HS-5 (cell line): ENCODE measurements around the gene ZDHHC11.
"Not testable (repeated sequence)": the region's sequence is repeated elsewhere in the genome, so short reads cannot be mapped to it uniquely, and the experiment has no call there.

Experiments
- DNase-seq: peaks from one replicate; pipeline ENCODE4 v3.0.0-alpha.2; 2012; ENCODE audit warnings: low read depth

The ZDHHC11 gene

DNA sequence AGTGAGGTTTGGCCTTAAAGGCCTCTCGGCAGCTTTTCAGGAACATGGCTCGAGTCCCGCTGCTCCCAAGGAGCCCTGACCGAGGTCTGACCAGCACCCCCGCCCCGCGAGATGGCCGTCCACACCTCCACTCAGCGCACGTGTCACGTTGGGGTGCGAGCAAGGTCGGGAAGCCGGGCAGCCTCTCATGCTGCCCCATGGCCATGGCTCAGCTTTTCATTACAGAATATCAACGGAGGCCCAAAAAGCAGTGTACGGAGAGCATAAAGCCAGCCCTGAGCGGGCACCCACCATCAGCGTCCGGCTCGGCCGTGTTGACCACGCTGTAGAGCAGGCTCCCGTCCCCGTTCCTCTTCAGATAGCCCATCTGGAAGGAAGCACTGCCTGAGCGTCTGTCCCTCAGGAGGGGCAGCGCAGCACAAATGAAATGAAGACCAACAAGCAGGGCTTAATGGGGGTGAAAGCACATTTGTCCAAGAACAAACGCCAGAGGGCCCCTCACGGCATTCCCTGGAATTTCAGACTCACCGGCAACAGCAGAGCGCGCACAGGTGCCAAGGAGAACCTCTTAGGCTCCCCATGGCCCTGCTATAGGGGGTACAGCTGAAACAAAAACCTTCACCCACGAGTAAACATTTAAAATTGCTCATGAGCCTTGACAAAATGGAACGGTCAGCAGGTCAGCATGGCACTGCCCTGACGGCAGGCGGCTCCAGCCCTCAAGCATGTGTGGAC, 30.2 kb upstream of the ZDHHC11 start:
- no peak for DNase-seq

DNA sequence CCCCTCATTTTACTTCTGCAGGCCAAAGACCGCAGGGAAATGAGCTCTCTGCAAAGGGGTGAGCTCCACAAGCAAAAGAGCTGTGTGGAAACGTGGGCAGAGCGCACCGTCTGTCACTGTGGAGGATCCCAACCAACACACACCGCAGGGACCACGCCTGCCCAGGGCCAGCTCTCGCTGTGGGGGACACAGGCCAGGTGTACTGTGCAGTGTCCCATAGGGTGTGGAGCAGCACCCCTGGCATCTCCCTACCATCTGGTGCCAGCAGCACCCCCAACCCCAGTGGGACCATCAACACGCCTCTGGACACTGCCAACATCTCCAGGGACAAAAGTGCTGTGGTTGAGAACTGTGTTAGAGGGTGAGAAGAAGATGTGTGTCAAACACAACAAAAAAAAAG, 27.9 kb upstream of the ZDHHC11 start:
- DNase-seq = not testable (repeated sequence)

DNA sequence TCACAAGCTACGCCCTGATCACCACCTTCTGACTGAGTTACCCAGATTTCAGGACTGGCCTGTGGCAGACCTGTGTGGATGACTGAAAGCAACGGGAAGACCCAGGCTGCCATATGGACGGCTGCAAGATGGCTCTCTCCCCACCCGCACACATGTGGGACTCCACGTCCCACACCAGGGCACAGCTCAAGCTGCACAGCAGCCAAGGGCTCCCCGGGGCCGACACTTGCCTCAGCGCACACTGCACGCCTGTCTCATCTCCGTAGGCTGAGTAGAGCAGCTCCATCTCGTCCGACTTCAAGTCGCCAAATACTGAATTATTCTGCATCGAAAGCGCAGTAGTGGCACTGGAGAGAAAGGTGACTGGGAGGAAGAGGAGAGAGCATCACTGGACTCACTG, 27.3 kb upstream of the ZDHHC11 start:
- no peak for DNase-seq

DNA sequence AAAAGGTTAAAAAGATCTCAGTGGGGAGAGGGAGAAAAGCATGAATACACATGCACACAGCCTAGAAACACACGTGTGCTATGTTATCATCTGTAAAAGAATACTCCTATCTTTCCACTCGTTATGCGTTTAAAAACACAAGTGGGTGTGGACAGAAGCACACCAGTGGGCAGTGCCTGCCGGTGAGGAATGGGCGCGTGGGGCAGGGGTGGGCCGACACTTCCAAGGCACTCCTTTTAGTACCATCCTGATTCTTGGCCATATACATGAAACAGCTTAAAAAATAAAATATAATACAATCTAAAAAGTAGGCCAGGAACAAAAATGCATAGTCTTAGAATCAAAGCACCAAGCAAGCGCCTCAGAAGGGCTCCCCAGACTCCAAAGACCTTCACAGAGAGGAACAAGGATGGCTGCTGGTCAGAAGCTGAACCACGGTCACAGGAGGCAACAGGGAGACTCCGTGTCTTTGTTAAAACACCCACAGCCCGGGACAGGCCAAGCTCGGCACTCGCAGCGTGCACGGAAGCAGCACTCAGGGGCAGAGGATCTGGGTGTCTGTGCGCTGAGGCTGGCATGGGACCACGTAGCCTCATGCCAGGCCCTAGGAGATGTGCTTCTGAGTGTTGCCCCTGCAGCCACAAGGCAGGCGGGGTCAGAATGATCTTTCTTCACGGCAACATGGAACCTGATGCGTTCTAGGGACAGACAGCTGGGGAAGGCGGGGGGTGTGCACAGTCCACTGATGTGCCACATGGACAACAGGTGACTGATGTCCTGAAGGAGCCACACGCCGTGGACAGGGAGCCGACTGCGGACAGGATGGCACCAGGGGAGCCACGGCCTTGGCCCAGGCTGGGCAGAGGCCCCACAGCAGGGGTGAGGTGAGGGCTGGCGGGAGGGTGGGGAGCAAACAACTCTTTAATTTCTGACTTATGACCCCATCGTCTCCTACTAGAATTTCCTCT, 25.9 kb upstream of the ZDHHC11 start:
- no peak for DNase-seq

DNA sequence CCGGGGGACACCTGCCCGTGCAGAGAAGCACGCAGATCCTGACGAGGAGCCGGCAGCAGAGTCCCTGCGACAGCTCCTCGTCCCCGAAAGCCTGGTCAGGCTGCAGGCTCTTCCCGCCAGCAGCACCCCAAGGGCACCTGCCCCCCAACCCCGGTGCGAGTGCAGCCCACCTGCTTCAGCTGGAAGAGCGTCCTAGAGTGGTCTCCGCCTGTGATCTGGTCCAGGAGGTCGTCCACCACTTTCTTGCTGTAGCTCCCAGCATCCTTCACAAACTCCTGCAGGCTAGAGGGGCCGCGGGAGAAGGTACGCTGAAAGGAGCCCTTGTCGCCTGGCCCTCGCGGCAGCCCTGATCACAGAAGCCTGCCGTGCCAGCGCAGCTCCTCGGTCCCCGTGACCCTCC, 25.1 kb upstream of the ZDHHC11 start:
- DNase-seq = no peak

DNA sequence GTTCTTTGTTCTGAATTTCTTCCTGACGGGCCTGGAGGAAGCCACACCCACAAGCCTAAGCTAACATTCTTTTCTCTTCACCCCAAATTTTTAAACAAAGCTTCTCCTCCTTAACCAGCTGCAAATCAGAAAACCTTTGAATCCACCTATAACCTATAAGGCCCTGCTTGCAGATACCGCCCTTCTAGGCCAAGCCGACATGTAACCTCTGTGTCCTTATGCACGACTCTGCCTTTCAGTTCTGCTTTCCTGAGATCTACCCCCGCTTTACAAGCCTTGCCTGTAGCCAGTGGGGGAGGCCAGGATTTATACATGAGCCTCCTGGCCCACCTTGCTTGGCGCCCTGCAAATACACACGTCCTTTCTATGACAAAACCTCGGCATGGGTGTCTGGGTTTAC, 22.5 kb upstream of the ZDHHC11 start:
- DNase-seq = no peak

DNA sequence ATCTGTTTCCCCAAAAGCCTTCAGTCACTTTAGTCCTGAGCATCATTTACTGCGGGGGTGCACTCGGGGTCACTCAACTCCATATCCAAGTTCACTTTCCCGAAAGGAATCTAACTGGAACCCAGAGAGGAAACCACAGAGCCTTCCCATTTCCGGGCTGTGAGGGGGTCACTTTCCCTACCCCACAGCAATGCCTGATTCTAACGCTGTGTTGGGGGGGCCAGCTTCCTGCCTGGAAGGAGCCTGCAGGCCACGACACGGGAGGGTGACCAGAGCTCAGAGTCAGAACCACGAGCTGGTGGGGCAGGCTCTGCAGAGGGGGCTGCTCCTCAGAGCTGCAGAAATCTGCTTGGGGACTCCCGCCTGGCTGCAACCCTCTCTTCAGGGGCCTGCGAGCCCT, 21.5 kb upstream of the ZDHHC11 start:
- DNase-seq = no peak

DNA sequence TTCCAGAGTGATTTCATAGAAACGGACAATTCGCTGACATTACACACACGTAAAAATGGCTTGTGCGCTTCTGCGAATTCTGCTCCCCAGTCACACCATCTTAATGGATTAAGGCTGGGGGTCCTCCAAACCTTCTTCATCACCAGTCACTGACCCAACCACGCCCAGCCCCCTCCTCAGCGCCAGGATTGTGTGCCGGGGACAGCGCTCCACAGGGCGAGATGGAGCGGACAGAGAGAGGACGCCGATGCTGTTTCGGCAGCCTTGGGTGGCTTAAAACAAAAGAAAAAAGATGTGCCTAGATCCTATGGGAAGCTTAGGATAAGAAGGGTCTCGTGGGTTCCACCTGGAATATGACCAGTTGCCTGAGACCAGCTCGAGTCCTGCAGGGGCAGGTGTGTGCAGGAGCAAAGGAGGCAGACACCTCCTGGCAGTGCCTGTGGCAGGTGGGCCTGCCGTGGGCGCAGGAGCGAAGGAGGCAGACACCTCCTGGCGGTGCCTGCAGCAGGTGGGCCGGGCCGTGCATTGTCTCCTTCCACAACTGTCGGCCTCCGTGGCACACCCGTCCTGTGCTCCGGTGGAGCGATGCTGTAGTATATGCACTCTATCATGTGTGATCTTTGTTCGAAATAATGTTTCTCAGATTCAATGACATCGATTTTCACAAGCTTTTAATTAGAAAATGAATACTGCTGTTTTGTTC, 21.0 kb upstream of the ZDHHC11 start:
- DNase-seq = no peak

DNA sequence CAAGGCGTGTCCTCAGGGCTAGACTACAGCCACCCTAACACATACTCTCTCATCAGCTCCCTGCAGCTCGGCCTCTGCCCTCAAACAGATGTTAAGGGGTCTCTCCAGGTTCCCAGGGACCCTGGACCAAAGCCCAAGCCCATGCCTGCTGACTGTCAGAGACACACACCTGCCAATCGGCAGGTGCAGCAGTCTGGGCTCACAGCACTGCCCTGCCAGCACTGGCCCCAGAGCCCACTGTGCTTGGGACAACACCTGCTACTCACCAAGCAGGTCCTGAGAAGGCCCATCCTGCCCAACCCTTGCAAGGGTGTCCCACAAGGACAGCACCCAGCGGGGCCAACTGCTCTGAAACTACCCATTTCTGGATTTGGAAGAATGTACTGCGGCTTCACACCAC, 20.2 kb upstream of the ZDHHC11 start:
- DNase-seq = no peak

DNA sequence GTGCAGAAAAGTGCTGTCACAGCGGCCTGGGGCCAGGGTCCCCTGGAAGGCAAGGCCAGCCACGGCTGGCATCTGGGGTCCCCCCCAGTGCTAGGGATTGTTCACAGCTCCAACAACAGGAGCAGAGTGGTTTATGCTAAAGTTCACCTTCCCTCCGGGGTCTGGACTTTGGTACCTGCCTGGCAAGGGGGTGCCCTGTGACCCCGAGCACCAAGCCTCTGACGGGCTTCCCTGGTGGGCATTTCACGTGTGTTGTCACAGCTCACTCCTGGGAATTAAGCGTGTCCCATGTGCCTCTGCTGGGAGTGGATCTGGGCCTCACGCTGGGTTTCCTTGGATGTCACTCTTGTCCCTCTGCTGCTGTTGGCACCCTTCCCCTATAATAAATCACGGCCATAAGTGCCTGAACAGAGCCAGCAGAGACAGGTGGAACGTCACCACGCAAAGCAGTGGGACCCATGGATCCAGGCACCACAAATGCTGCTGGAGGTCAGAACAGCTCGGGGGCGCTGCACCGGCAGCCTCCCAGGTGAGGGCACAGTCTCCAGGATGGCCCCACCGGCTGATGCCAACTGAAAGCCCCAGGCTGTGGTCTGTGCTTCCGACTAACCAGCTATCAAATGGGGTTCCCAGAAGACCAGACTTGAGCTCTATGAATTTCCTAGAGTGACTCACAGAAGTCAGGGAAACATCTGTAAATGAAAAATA, 17.8 kb upstream of the ZDHHC11 start:
- DNase-seq = no peak

DNA sequence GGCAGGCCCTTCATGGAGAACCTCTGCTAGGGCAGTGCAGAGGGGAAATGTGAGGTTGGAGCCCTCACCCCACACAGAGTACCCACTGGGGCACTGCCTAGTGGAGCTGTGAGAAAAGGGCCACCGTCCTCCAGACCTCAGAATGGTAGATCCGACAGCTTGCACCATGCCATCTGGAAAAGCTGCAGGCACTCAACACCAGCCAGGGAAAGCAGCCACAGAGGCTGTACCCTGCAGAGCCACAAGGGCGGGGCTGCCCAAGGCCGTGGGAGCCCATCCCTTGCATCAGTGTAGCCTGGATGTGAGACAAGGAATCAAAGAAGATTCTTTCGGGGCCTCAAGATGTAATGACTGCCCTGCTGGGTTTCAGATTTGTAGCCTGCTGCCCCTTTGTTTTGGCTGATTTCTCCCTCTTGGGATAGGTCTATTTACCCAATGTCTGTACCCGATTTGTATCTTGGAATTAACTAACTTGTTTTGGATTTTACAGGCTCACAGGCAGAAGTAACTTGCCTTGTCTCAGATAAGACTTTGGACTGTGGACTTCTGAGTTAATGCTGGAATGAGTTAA, 16.6 kb upstream of the ZDHHC11 start:
- no peak for DNase-seq

DNA sequence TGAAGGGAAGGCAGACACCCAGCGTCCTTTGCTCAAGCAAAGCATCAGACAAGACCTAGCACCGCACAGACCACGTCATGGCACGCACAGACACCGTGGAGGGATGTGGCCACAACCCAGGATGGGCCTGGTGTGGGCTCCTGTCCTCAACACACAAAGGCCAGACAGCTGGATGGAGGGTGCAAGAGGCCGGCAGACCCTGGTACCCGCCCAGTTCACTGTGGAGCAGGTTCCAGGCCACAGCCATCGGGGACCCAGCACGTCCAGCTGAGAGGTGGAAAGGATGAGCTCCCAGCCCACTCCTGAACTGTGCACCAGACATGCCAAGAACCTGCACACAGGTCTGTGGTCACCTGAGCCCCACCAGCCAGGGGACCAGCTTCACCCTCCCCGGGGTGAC, 15.0 kb upstream of the ZDHHC11 start:
- no peak for DNase-seq

DNA sequence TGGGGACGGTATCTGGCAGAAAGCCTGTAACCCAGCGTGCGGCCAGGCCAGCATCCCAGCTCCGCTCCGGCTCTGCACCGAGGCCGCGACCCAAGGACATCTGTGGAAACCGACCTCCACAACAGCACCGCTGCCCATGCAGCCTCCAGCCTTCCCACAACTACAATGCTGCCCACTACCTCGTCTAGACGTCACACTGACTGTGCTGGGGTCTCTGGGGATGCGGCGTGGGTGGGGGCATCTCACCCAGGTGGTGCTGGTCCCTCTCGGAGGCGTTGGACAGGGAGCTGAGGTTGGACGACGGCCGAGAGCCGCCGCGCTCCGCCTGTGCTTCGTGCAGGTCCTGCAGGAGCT, 14.4 kb upstream of the ZDHHC11 start:
- no peak for DNase-seq

DNA sequence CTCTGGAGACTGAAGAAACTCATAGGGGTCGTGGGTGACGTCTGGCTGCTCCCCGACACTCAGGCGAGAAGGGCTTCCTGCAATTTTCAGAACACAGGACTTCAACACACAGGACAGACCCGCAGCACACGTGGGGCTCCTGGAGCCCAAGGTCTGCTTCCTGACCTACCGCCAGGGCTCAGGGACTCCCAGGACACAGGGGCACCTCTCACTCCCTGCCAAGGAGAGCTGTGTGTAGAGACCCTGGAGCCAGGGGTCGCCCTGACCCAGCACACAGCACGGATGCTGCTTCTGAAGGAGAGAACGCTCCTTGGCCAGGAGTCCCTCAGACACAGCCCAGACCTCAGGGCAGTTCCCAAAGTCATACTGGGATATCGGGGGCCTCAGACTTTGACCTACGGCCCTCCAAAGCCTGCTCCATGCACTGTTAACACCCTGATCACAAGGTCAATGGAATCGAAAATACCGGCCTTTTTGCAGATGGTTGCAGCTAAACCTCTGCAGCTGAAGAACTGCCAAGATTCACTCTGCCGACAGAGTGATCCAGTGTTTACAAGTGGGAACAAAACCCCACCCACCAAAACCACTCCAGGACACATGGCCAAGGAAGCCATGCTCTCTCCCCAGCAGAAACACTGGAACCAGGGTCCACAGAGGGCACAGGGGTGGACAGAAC, 13.8 kb upstream of the ZDHHC11 start:
- DNase-seq = no peak

DNA sequence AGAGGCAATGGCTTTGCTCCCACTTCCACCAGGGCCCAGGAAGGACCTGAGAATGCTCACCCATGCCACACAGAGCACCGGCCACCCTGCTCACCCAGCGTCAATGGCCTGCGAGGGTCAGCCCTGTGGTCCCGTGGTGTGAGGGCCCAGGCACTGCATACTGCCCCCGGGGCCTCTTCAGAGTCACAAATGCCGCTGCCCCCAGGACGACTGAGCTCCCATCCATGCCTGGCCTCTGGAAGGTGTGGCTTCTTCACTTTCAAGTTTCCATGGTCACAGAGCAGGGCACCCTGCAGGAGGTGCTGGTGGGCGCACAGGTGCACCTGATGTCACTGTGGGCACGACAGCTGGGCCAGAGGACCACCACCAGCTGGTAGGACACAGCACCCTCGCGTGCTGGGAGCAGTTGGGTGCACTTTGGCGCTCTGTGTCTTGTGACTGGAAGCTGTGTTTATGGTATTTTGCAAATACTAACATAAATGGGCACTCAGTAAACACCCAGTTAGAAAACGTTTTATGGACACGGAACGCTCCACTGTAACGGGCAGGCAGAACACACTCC, 12.5 kb upstream of the ZDHHC11 start:
- DNase-seq = no peak

DNA sequence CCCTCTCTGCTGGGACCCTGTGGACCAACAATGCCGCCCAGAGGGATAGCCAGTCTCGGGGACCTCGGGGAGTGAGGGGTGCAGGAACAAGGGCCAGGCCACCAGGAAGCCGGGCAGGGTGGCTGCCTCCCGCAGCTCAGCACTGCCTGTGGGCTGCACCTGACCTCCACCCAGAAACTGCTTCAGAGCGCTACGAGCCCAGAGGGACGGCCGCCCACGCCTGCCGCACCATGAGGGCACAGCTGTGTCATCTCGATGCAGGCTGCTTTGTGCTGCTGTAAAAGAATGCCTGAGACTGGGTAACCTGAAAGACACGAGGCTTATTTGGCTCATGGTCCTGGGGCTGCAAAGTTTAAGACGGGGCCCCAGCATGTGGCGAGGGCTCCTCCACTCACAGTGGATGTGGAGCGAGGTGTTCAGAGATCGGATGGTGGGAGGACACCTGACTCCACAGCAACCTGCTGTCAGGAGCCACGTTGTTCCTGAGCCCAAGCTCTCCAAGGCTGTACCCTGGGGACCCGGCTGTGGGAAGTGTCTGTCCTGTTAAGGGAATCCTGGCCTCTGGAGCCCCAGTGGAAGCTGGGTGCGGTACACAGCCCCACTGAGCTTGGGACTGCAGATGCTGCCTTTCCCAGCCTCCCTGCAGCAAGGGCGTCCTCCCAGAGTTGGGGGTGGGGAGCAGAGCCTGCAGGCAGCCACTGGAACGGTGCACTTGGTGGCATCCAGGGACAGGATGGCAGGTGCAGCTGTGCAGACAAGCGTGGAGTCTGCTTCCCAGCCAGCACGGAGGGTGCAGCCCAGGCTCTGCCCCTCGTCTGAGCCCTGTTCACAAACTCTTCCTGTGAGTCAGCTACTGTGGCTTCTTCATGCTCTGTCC, 11.8 kb upstream of the ZDHHC11 start:
- DNase-seq = no peak

DNA sequence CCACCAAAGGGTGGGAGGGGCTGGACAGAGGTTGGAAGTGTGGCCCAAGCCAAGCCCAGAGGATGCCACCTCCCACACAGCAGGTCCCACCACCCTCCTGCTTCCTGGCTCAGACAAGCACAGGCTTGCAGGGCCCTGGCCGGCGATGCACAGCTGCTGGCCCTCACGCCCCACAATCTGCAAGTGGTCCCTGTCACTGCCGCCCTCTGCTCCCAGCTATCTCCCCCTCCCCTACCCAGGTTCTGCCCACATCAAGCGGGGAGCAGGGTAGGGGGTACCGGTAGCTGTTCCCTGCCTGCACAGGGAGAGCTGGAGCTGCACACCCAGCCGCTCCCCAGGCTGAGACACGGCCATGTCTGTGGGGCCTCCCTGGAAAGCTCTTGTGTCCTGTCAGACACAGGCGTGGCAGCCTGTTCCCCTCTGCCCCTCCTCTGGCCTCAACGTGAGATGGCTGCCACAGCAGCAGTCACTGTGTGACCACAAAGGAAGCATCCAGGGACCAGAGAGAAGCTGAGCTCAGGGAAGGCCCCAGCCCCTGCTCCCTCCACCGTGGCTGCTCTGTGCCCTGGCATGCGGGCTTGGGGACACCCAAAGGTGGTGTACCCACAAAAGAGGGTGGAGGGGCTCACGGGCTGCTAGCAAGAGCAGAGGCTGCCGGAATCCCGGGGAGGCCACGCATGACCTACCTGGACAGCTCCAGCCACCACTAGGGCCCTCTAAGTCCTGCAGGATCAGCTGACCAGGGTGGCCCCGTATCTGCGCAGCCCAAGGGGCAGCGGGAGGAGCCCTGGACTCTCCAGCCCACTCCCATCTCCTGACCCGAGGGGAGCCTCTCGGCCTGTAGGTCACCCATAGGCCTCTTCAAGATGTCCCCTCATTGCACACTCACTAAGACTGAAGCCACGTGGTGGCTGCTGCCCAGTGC, 10.9 kb upstream of the ZDHHC11 start:
- no peak for DNase-seq

DNA sequence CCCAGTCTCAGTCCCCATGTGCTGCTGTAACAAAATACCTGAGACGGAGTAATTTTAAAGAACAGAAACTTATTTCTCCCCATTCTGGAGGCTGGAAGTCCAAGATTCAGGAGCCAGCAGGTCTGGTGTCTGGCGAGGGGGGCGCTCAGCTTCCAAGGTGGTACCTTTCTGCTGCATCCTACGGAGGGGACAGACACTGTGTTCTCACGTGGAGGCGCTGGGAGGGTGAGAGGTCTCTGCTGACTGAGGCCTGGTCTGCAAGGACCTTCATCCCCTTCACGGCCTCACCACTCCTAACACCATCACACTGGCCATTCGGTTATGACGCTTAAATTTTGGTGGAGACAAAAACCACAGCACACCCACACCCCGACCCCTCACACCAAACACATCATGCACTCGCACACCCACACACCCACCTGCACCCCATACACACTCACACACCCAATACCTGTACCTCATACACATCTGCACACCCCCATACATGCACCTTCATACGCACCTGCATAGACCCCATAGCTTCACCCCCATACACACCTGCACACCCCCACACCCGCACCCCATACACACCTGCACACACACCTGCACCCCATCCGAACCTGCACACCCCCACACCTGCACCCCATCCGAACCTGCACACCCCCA, 9.8 kb upstream of the ZDHHC11 start:
- DNase-seq = no peak
